HEK293T (cell line): ENCODE results near the gene OR1K1.

Experiments
- CTCF ChIA-PET: fragments of 350-600 bp; formaldehyde crosslinking; extraction: SDS; loops from one replicate; lab custom pipeline; 2021; ENCODE audit warnings: antibody characterized with exemption, inconsistent platforms; lab: Yijun Ruan, JAX
- POLR2A ChIA-PET: fragments of 350-600 bp; formaldehyde crosslinking; extraction: SDS; loops from one replicate; lab custom pipeline; 2020; ENCODE audit warnings: antibody characterized with exemption, inconsistent platforms; lab: Yijun Ruan, JAX
- DNase-seq: peaks from one replicate; pipeline ENCODE4 v3.0.0; 2012; ENCODE audit warnings: mixed read lengths; ENCODE audit errors: extremely low spot score
- ARNT ChIP-seq: fragments of 450-650 bp; IDR thresholded peaks from 2 replicates; pipeline ENCODE4 v1.6.1; 2017; ENCODE audit warnings: mild to moderate bottlenecking
- BHLHE40 ChIP-seq: fragments of 450-650 bp; IDR thresholded peaks from 2 replicates; pipeline ENCODE4 v1.6.1; 2016; ENCODE audit warnings: mild to moderate bottlenecking, moderate library complexity, borderline replicate concordance
- CTBP1 ChIP-seq: fragments of 450-650 bp; IDR thresholded peaks from 2 replicates; pipeline ENCODE4 v1.6.1; 2016; ENCODE audit warnings: borderline replicate concordance
- ELF4 ChIP-seq: fragments of 450-650 bp; IDR thresholded peaks from 2 replicates; pipeline ENCODE4 v1.6.1; 2017; ENCODE audit warnings: antibody characterized with exemption
- FOXA1 ChIP-seq: fragments of 450-650 bp; IDR thresholded peaks from 2 replicates; pipeline ENCODE4 v1.6.1; 2016; ENCODE audit warnings: mild to moderate bottlenecking
- FOXK2 ChIP-seq: fragments of 450-650 bp; IDR thresholded peaks from 2 replicates; pipeline ENCODE4 v1.6.1; 2016; ENCODE audit warnings: mild to moderate bottlenecking
- FOXM1 ChIP-seq: fragments of 450-650 bp; IDR thresholded peaks from 2 replicates; pipeline ENCODE4 v1.6.1; 2017; ENCODE audit warnings: mild to moderate bottlenecking, borderline replicate concordance
- HDGF ChIP-seq: fragments of 450-650 bp; IDR thresholded peaks from 2 replicates; pipeline ENCODE4 v1.6.1; 2017; ENCODE audit warnings: antibody characterized with exemption, borderline replicate concordance
- L3MBTL2 ChIP-seq: fragments of 450-650 bp; conservative IDR thresholded peaks from 2 replicates; pipeline ENCODE4 v1.6.1; 2016; ENCODE audit warnings: mild to moderate bottlenecking
- LEF1 ChIP-seq: fragments of 450-650 bp; IDR thresholded peaks from 2 replicates; pipeline ENCODE4 v1.6.1; 2017; ENCODE audit warnings: mild to moderate bottlenecking, borderline replicate concordance
- NFRKB ChIP-seq: fragments of 450-650 bp; IDR thresholded peaks from 2 replicates; pipeline ENCODE4 v1.6.1; 2016; ENCODE audit warnings: mild to moderate bottlenecking, moderate library complexity
- PKNOX1 ChIP-seq: fragments of 450-650 bp; IDR thresholded peaks from 2 replicates; pipeline ENCODE4 v1.6.1; 2016
- SP1 ChIP-seq: fragments of 450-650 bp; IDR thresholded peaks from 2 replicates; pipeline ENCODE4 v1.6.1; 2017
- SUZ12 ChIP-seq: fragments of 450-650 bp; IDR thresholded peaks from 2 replicates; pipeline ENCODE4 v1.6.1; 2016; ENCODE audit warnings: mild to moderate bottlenecking
- TARDBP ChIP-seq: fragments of 450-650 bp; IDR thresholded peaks from 2 replicates; pipeline ENCODE4 v1.6.1; 2016
- ZNF384 ChIP-seq: fragments of 450-650 bp; IDR thresholded peaks from 2 replicates; pipeline ENCODE4 v1.6.1; 2016

The OR1K1 gene

GRCh38 chr9:122819791-122820489 is 20.0 kb downstream of the OR1K1 start:
- CTCF ChIA-PET, result no interaction called here
- no peak for DNase-seq
- TF ChIP-seq HDGF (no peak), FOXK2 (no peak), SP1 (no peak), CTBP1 (no peak), BHLHE40 (no peak), FOXA1 (no peak), PKNOX1 (no peak), ELF4 (no peak), SUZ12 (no peak), NFRKB (no peak), L3MBTL2 (no peak), LEF1 (no peak), FOXM1 (no peak), ZNF384 (no peak)
- POLR2A ChIA-PET, result interaction anchor here (1.4 kb wide), 1 partner anchor 8 kb away, joined by 5 read pairs; the partner anchor contains the start of gene PDCL

GRCh38 chr9:122820490-122820845 is 20.5 kb downstream of the OR1K1 start:
- no peak for DNase-seq
- POLR2A ChIA-PET, result interaction anchor here (1.4 kb wide), 1 partner anchor 8 kb away, joined by 5 read pairs; the partner anchor contains the start of gene PDCL
- TF ChIP-seq HDGF (no peak), BHLHE40 (no peak), LEF1 (no peak), PKNOX1 (no peak), SP1 (no peak), TARDBP (no peak), NFRKB (no peak), SUZ12 (no peak), FOXA1 (no peak), ARNT (no peak)
- CTCF ChIA-PET, result no interaction called here

- ChIA-PET POLR2A (no interaction called here), CTCF (no interaction called here)
- TF ChIP-seq SP1 (no peak), SUZ12 (no peak), FOXK2 (no peak), L3MBTL2 (no peak), ELF4 (no peak), NFRKB (no peak), FOXA1 (no peak), LEF1 (no peak), TARDBP (no peak), HDGF (no peak), ZNF384 (no peak), FOXM1 (no peak), BHLHE40 (no peak), PKNOX1 (no peak), CTBP1 (no peak)
- DNase-seq, result no peak
Observed at GRCh38 chr9:122821278-122821943, 21.5 kb downstream of the OR1K1 start.

- ChIA-PET POLR2A (no interaction called here), CTCF (no interaction called here)
- TF ChIP-seq CTBP1 (no peak), ARNT (no peak), BHLHE40 (no peak), PKNOX1 (no peak), L3MBTL2 (no peak), FOXM1 (no peak), ZNF384 (no peak)
Observed at GRCh38 chr9:122822056-122822455, 22.1 kb downstream of the OR1K1 start.

GRCh38 chr9:122822938-122823337 is 23.0 kb downstream of the OR1K1 start:
- CTCF ChIA-PET, result interaction anchor here (0.9 kb wide), 1 partner anchor 527 kb away, joined by 4 read pairs; no protein-coding TSS in a partner anchor
- TF ChIP-seq ARNT (no peak), NFRKB (no peak), FOXA1 (no peak), ELF4 (no peak), FOXM1 (no peak), CTBP1 (no peak), SUZ12 (no peak), FOXK2 (no peak), SP1 (no peak), LEF1 (no peak), L3MBTL2 (no peak), PKNOX1 (no peak), TARDBP (no peak), BHLHE40 (no peak), HDGF (no peak), ZNF384 (no peak)
- DNase-seq, result no peak
- POLR2A ChIA-PET, result interaction anchor here (0.7 kb wide), 1 partner anchor 118 kb away, joined by 3 read pairs; no protein-coding TSS in a partner anchor

More at GRCh38 chr9:122822056-122822455, 22.1 kb downstream of the OR1K1 start:
- DNase-seq, result no peak
